ENCODE results near the gene TMEM151A. TPM values are rescaled to one million over a fixed set of nuclear protein-coding genes. Genes with fewer than 3 reads are reported as not detected.

The TMEM151A gene
- total RNA-seq, 1 donor, result 0.36 TPM

DNA sequence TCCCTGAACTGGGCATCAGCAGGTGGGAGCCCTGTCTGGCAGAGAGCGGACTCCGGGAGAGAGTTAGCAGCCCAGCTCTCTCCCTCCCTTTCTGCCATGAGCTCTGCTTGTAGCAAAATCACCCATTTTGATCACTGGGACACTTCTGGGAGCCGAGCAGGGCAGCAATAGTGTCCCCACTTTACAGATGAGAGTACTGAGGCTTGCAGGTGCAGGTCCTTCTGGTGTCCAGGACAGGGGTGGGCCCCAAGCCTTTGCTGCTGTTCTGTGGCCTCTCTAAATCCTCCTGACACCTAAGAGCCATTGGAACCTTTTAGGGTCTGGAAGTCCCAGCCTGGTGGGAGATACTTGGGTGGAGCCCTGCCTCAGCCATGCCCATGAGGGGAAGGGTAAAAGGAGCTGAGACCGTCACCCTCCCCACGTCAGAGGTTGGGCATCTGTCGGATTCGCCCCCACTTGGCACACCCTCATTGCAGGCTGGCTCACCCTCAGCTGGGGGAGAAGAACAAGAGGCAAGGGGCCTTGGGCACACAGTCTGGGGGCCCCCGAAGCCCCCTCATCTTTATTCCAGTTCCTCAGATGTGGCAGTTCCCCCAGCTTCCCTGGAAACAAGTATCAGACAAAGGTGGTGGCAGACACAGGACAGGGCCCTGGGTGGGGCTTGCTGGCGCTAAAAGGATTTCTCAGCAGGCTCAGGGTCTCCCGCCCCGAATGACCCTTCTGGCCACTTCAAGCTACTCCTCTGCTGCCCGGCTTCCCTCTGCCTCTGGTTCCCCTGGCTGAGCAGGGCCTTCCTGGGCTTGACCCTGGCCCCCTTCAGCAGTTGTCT is 40.1 kb downstream of the TMEM151A start:
- H3K9me3 ChIP-seq (ENCODE audit: low read depth, low read length), result no peaks in the 10 kb centered on the region
- peaks cover 39% of the 10 kb centered on the region for H3K4me1 ChIP-seq (ENCODE audit: insufficient read depth, low read length)
- H3K4me3 ChIP-seq (ENCODE audit: insufficient read depth, low read length), result no peak overlapping the region
- peaks cover 36% of the 10 kb centered on the region for H3K79me2 ChIP-seq (ENCODE audit: insufficient read depth, low read length)
- H3K36me3 ChIP-seq (ENCODE audit: insufficient read depth, low read length), result peaks cover 30% of the 10 kb centered on the region
- no peak overlapping the region for H3K4me2 ChIP-seq (ENCODE audit: insufficient read depth, low read length)
- DNase-seq (ENCODE audit: insufficient read length, low spot score, missing footprints), result peak; percentile 56
- TF ChIP-seq, protein P1, sequence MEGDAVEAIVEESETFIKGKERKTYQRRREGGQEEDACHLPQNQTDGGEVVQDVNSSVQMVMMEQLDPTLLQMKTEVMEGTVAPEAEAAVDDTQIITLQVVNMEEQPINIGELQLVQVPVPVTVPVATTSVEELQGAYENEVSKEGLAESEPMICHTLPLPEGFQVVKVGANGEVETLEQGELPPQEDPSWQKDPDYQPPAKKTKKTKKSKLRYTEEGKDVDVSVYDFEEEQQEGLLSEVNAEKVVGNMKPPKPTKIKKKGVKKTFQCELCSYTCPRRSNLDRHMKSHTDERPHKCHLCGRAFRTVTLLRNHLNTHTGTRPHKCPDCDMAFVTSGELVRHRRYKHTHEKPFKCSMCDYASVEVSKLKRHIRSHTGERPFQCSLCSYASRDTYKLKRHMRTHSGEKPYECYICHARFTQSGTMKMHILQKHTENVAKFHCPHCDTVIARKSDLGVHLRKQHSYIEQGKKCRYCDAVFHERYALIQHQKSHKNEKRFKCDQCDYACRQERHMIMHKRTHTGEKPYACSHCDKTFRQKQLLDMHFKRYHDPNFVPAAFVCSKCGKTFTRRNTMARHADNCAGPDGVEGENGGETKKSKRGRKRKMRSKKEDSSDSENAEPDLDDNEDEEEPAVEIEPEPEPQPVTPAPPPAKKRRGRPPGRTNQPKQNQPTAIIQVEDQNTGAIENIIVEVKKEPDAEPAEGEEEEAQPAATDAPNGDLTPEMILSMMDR (IDR thresholded peaks at IDR 0.05; ENCODE audit: extremely low read depth, low read depth, low read length), result no peak
- no peak overlapping the region for H2AFZ ChIP-seq (ENCODE audit: low read length)
- H3K27me3 ChIP-seq (ENCODE audit: insufficient read depth, low read length), result no peaks in the 10 kb centered on the region
- peaks cover 32% of the 10 kb centered on the region for H4K20me1 ChIP-seq (ENCODE audit: insufficient read depth, low read length)
- H3K27ac ChIP-seq (ENCODE audit: low read depth, low read length), result no peak overlapping the region

DNA sequence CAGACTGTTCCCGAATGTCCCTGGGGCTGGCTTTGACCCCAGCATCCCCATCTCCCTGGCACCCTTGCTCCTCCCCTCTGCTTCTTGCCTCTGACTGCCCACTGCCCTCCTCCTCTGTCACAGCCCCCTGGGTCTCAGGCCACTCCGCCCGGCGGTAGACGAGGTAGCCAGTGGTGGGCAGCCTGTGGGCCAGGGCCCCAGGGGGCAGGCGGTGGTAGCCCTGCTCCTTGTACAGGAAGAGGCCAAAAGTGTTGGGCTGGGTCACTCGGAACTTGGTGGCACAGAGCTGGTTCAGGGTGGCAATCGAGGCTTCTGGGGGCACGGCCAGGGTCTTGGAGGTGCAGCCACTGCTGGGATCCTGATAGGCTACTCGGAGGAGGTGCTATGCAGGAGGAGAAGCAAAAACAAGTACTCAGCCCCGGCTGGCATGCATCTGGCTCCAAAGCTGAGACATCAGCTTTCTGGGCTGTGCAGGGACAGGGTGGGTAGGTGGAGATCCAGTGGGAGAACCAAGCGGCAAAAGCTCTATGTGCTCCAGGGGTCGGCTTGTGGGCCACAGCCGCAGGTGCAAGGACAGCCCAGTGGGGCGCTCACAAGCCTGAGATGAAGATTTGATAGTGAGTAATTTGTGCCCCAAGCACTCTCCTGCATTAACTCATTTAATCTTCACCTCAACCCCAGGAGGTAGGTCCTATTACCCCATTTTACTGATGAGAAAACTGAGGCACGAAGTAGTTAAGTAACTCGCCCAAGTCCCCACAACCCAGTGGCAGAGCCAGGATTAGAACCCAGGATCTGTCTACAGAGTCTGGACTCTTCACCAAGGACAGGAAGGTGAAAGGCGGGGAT is 40.9 kb downstream of the TMEM151A start:
- TF ChIP-seq, protein P1 (IDR thresholded peaks at IDR 0.05; ENCODE audit: extremely low read depth, low read depth, low read length), result no peak
- Histone ChIP-seq H4K20me1 (ENCODE audit: insufficient read depth, low read length) (peaks cover 36% of the 10 kb centered on the region), H3K36me3 (ENCODE audit: insufficient read depth, low read length) (peaks cover 33% of the 10 kb centered on the region), H3K79me2 (ENCODE audit: insufficient read depth, low read length) (peaks cover 36% of the 10 kb centered on the region), H3K27ac (ENCODE audit: low read depth, low read length) (no peak overlapping the region), H2AFZ (ENCODE audit: low read length) (no peak overlapping the region), H3K27me3 (ENCODE audit: insufficient read depth, low read length) (no peaks in the 10 kb centered on the region), H3K9me3 (ENCODE audit: low read depth, low read length) (no peaks in the 10 kb centered on the region), H3K4me2 (ENCODE audit: insufficient read depth, low read length) (no peak overlapping the region), H3K4me3 (ENCODE audit: insufficient read depth, low read length) (no peak overlapping the region), H3K4me1 (ENCODE audit: insufficient read depth, low read length) (peaks cover 39% of the 10 kb centered on the region)
- DNase-seq (ENCODE audit: insufficient read length, low spot score, missing footprints), result peak; percentile 36

DNA sequence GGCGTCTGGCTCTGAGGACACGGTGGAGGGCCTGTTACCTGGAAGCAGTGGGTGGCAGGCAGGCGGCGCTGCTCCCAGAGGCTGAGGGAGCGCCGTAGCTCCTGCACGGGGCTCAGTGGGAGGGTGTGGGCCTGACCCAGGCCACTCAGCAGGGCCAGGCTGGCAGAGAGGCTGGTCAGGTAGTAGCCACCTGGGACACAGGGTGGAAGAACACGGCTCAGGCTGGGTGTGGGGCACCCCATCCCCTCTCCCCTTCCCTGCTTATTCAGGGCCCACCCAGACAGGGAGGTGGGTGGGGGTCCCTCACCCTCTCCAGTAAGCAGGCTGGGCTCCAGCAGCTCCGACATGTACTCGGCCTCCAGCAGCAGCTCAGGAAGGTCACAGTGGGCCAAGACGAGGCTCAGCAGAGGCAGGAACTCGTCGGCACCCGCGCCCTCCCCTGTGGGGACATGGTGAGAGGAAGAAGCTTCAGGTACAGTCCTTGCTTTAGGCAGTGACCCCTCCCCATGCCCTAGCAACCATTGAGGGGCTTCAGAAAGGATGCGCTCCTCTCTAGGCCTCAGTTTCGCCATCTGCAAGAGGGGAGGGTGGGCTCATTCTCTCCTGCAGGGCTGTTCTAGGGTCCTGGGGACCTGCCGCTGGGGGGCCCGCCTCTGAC is 41.7 kb downstream of the TMEM151A start:
- no peaks in the 10 kb centered on the region for H3K9me3 ChIP-seq (ENCODE audit: low read depth, low read length)
- no peak overlapping the region for H3K27ac ChIP-seq (ENCODE audit: low read depth, low read length)
- peaks cover 36% of the 10 kb centered on the region for H3K79me2 ChIP-seq (ENCODE audit: insufficient read depth, low read length)
- H4K20me1 ChIP-seq (ENCODE audit: insufficient read depth, low read length), result peaks cover 36% of the 10 kb centered on the region
- no peak for DNase-seq (ENCODE audit: insufficient read length, low spot score, missing footprints)
- H3K4me1 ChIP-seq (ENCODE audit: insufficient read depth, low read length), result peaks cover 37% of the 10 kb centered on the region
- TF ChIP-seq, protein P1 (IDR thresholded peaks at IDR 0.05; ENCODE audit: extremely low read depth, low read depth, low read length), result no peak
- H3K27me3 ChIP-seq (ENCODE audit: insufficient read depth, low read length), result no peaks in the 10 kb centered on the region
- no peak overlapping the region for H3K4me2 ChIP-seq (ENCODE audit: insufficient read depth, low read length)
- H3K4me3 ChIP-seq (ENCODE audit: insufficient read depth, low read length), result no peak overlapping the region
- peaks cover 36% of the 10 kb centered on the region for H3K36me3 ChIP-seq (ENCODE audit: insufficient read depth, low read length)
- H2AFZ ChIP-seq (ENCODE audit: low read length), result no peak overlapping the region
